HG03575 (cell line): ENCODE data around the gene ZNF226.
"Not testable (repeated sequence)": the region's sequence is repeated elsewhere in the genome, so short reads cannot be mapped to it uniquely, and the experiment has no call there.

Experiments
- ATAC-seq: cut with Tn5 transposase; IDR thresholded peaks from one replicate; pipeline ENCODE4 v1.9.1; 2021; ENCODE audit not compliant: unreplicated experiment, insufficient number of reproducible peaks, low FRiP score; ENCODE audit errors: extremely low read depth

Gene ZNF226

DNA sequence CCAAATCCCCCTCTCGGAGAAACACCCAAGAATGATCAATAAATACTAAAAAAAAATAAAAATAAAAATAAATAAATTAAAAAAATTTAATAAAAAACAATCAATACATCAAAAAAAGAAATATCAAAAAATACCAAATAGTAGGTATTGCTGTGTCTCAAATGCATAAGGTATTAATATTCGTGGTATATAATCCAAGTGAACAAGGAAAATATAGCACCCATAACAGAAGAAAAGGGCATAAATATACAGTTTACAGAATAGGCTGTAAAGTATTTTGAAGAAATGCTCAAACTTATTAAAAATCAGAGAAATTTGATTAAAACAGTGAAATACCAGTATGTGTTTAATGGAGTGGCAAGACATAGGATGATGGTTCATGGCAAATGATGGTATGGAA, 39.9 kb downstream of the ZNF226 start:
- no peak for ATAC-seq

DNA sequence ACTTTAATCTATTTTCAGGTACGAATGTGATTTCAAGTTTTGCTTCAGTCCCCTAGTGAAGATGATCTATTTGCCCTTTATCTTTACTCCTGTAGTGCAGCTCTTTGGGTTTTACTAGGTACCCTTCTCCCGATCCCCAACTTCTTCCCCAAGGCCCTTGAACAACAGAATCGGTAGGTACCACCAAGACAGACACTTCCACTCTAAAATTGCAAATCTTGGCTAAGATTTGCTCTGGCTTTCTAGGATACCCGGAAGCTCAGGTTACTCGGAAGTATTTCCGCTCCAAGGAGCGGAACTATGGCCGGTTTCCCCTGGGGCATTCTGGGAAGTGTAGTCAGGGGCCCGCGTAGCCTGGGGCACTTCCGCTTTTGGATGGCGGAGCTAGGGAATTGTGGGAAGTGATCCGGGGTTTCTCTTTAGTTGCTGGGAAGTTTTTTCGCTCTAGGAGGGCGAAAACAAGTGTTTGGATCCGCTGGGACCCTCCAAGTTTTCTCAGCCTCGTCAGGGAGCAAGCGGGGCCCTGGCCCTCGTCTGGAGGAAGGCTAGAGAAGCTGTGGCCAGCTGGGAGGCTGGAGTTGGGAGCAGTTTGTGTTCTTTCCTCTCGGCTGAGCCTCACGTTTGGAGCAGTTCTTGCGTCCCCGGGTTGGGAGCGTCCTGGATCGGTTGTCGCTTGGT, 42.4 kb downstream of the ZNF226 start:
- no peak for ATAC-seq

DNA sequence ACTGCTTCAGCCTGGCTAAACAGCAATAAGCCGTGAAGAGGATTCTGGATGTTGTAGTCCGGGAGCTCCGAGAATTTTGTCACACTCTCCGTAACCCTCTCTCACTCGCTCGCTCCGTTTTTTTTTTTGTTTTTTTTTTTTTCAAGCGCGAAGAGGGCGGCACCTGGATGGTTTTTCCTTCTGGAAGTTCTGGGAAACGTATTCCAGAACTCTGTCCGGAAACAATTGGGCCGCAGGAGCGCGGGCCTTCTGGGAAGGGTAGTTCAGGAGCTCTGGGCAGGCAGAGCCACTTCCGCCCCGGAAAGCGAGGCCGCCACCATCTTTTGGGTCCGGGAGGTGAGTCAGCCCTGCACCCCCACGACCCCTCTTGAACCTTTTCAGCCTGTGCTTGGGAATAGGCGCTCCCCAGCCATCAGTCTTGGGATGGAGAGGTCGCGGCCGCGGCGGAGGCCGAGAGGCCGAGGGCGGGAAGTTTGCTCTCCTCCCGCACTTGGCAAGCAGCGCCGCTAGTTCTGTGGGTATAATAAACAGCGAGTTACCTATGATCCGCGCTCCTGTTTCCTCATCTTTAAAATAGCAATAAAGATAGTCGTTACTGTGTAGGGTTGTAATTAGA, 47.5 kb downstream of the ZNF226 start, which contains the start of gene ZNF227:
TSS of gene ZNF227 (plus strand) at position 283 of the 616 bp plus-strand sequence. CDS start 5,261 bp downstream, outside the sequence.
- no peak for ATAC-seq

DNA sequence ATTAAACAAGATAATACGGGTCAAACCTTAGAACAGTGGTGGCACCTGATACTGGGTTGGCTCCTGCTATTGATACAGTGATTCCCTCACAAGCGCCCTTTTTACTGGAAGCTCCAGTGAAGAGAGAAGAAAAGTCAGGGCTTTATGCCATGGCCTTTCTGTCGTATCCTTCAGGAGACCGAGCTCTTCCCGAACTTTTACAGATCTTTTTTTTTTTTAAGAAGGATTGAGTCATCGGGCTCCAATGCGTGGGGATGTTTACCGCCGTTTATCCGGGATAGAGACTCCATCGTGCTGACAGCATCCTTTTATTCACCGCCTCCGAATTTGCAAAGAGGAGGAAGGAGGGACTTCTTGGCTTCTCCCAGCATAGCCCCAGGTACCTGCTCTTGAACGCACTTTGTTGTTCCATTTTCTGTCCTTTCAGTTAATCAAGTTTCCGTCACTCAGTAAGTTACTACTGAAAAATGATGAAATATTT, 48.0 kb downstream of the ZNF226 start:
- no peak for ATAC-seq

DNA sequence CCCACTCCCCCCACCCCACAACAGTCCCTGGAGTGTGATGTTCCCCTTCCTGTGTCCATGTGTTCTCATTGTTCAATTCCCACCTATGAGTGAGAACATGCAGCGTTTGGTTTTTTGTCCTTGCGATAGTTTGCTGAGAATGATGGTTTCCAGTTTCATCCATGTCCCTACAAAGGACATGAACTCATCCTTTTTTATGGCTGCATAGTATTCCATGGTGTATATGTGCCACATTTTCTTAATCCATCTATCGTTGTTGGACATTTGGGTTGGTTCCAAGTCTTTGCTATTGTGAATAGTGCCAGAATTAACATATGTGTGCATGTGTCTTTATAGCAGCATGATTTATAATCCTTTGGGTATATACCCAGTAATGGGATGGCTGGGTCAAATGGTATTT, 55.0 kb downstream of the ZNF226 start:
- not testable (repeated sequence) for ATAC-seq

DNA sequence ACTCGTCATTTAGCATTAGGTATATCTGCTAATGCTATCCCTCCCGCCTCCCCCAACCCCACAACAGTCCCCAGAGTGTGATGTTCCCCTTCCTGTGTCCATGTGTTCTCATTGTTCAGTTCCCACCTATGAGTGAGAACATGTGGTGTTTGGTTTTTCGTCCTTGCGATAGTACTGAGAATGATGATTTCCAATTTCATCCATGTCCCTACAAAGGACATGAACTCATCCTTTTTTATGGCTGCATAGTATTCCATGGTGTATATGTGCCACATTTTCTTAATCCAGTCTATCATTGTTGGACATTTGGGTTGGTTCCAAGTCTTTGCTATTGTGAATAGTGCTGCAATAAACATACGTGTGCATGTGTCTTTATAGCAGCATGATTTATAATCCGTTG, 55.9 kb downstream of the ZNF226 start:
- ATAC-seq = not testable (repeated sequence)

DNA sequence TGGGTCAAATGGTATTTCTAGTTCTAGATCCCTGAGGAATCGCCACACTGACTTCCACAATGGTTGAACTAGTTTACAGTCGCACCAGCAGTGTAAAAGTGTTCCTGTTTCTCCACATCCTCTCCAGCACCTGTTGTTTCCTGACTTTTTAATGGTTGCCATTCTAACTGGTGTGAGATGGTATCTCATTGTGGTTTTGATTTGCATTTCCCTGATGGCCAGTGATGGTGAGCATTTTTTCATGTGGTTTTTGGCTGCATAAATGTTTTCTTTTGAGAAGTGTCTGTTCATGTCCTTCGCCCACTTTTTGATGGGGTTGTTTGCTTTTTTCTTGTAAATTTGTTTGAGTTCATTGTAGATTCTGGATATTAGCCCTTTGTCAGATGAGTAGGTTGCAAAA, 56.4 kb downstream of the ZNF226 start:
- not testable (repeated sequence) for ATAC-seq
